ENCODE results near the gene TTN.

TTN gene

GRCh38 chr2:178482437-178482836 lies 324.8 kb downstream of the TTN start:
- no peak for ATAC-seq

More at GRCh38 chr2:178482437-178482836, 324.8 kb downstream of the TTN start:
- TF ChIP-seq ZFP3 (CRISPR knock-in tag; IDR thresholded peaks at IDR 0.05) (no peak), ESRRG (CRISPR knock-in tag; IDR thresholded peaks at IDR 0.05) (no peak), GLIS3 (CRISPR knock-in tag; IDR thresholded peaks at IDR 0.05) (no peak), CREB5 (CRISPR knock-in tag; IDR thresholded peaks at IDR 0.05; ENCODE audit: low read depth) (no peak), POU6F1 (CRISPR knock-in tag; IDR thresholded peaks at IDR 0.05; ENCODE audit: borderline replicate concordance, low read depth) (no peak), PATZ1 (CRISPR knock-in tag; IDR thresholded peaks at IDR 0.05; ENCODE audit: borderline replicate concordance) (no peak), OSR1 (CRISPR knock-in tag; IDR thresholded peaks at IDR 0.05) (no peak), RARB (CRISPR knock-in tag; IDR thresholded peaks at IDR 0.05) (no peak), CSRNP3 (CRISPR knock-in tag; IDR thresholded peaks at IDR 0.05) (no peak), SNAI2 (CRISPR knock-in tag; IDR thresholded peaks at IDR 0.05) (no peak), ZC3H10 (CRISPR knock-in tag; IDR thresholded peaks at IDR 0.05) (no peak), TCF4 (CRISPR knock-in tag; IDR thresholded peaks at IDR 0.05; ENCODE audit: borderline replicate concordance) (no peak), TSHZ2 (CRISPR knock-in tag; IDR thresholded peaks at IDR 0.05) (no peak), PPARA (CRISPR knock-in tag; IDR thresholded peaks at IDR 0.05; ENCODE audit: borderline replicate concordance) (no peak)

Measured in SK-N-SH treated with all-trans-retinoic acid at 6 μM for 48 hours (cell line).